K562 (cell line): ENCODE measurements around the gene RARRES2. TPM values are rescaled to one million over a fixed set of nuclear protein-coding genes. Genes with fewer than 3 reads are reported as not detected.
A peak's percentile ranks its signal among the peaks of the same experiment; 100 is the strongest.

Experiments
- BCL6 ChIP-seq: fragments of 250-450 bp; sonication (Bioruptor Pico); IDR thresholded peaks from 2 replicates; pipeline ENCODE4 v1.4.0; 2020
- CHAMP1 ChIP-seq: fragments of 450-650 bp; IDR thresholded peaks from 2 replicates; pipeline ENCODE4 v1.6.1; 2016; ENCODE audit warnings: mild to moderate bottlenecking
- ELF2 ChIP-seq: fragments of 250-450 bp; sonication (Bioruptor Pico); IDR thresholded peaks from 2 replicates; pipeline ENCODE4 v1.5.0; 2021; ENCODE audit warnings: mild to moderate bottlenecking
- ELF4 ChIP-seq: fragments of 450-650 bp; formaldehyde crosslinking; IDR thresholded peaks from 2 replicates; pipeline ENCODE4 v1.4.0; 2022; ENCODE audit warnings: missing genetic modification characterization
- GTF2F1 ChIP-seq: IDR thresholded peaks from 2 replicates; pipeline ENCODE4 v1.6.1; 2011; ENCODE audit warnings: low read depth, low read length, improper control_type of control experiment
- HDAC3 ChIP-seq: fragments of 450-650 bp; IDR thresholded peaks from 2 replicates; pipeline ENCODE4 v1.6.1; 2018; ENCODE audit warnings: borderline replicate concordance, mild to moderate bottlenecking, moderate library complexity; ENCODE audit not compliant: partially characterized antibody
- MAFF ChIP-seq: IDR thresholded peaks from 2 replicates; pipeline ENCODE4 v1.6.1; 2012; ENCODE audit warnings: low read length, improper control_type of control experiment
- OTX1 ChIP-seq: fragments of 450-650 bp; formaldehyde crosslinking; IDR thresholded peaks from 2 replicates; pipeline ENCODE4 v1.4.0; 2022; ENCODE audit warnings: mild to moderate bottlenecking
- RFX1 ChIP-seq: fragments of 450-650 bp; IDR thresholded peaks from 2 replicates; pipeline ENCODE4 v1.6.1; 2016; ENCODE audit warnings: mild to moderate bottlenecking, moderate library complexity
- SAP30 ChIP-seq: fragments of 200-600 bp; sonication (generic); IDR thresholded peaks from 2 replicates; pipeline ENCODE4 v1.6.1; 2012; ENCODE audit warnings: borderline replicate concordance, low read depth, mild to moderate bottlenecking, moderate library complexity, low read length, control low read depth, inconsistent platforms; ENCODE audit not compliant: insufficient read depth, poor library complexity, severe bottlenecking
- SMAD3 ChIP-seq: fragments of 450-650 bp; formaldehyde crosslinking; conservative IDR thresholded peaks from 2 replicates; pipeline ENCODE4 v1.4.0; 2020; ENCODE audit warnings: mild to moderate bottlenecking
- SRSF1 ChIP-seq: fragments of 200-400 bp; formaldehyde crosslinking; IDR thresholded peaks from 2 replicates; pipeline ENCODE4 v1.6.1; 2017; ENCODE audit warnings: mild to moderate bottlenecking, low read depth, low read length, moderate library complexity
- TRIM24 ChIP-seq, 2 experiments: fragments of 450-650 bp; IDR thresholded peaks; 2 replicates each; pipeline ENCODE4 v1.6.1; 2016
- YBX1 ChIP-seq: fragments of 450-650 bp; IDR thresholded peaks from 2 replicates; pipeline ENCODE4 v1.7.1; 2016; ENCODE audit warnings: mild to moderate bottlenecking
- ZKSCAN1 ChIP-seq: fragments of 150-350 bp; IDR thresholded peaks from 2 replicates; pipeline ENCODE4 v1.6.1; 2016; ENCODE audit warnings: low read depth, low read length
- ZNF444 ChIP-seq: fragments of 250-450 bp; sonication (Bioruptor Pico); IDR thresholded peaks from 2 replicates; pipeline ENCODE4 v1.4.0; 2020; ENCODE audit warnings: mild to moderate bottlenecking, moderate library complexity
- ZNF644 ChIP-seq: fragments of 200-800 bp; sonication (Bioruptor generic); IDR thresholded peaks from 2 replicates; pipeline ENCODE4 v1.6.1; 2016; ENCODE audit warnings: low read depth, missing genetic modification characterization, missing compliant biosample characterization
- ZNF695 ChIP-seq: fragments of 450-650 bp; formaldehyde crosslinking; IDR thresholded peaks from 2 replicates; pipeline ENCODE4 v1.4.0; 2020; ENCODE audit warnings: mild to moderate bottlenecking, moderate library complexity
- polyA plus RNA-seq, 8 experiments: library from polyadenylated mRNA; depleted of rRNA in 4 of 8; stranded (reverse) in 5 of 8; unstranded in 3 of 8; fragments of >200 nt; fragmentation: Nextera tagmentation in 2 of 8; fragmentation: Illumina TruSeq in 1 of 8; extraction: Ambion mirVana in 2 of 8; extraction: Trizol in 1 of 8; gene quantifications; 2 replicates each; pipeline versions ENCODE4 v1.2.1 to v1.2.3, GENCODE V29; 2011 to 2014; ENCODE audit warnings: inconsistent platforms in 1 of 8, missing spikeins in 1 of 8
- total RNA-seq, 7 experiments: library from RNA; depleted of rRNA in 6 of 7; stranded (reverse); fragments of >200 nt in 6 of 7; fragmentation: Illumina TruSeq in 2 of 7; extraction: Trizol in 2 of 7; gene quantifications; 2 replicates each; pipeline versions ENCODE4 v1.2.1 to v1.2.3, GENCODE V29; 2011 to 2021; ENCODE audit warnings: low replicate concordance in 1 of 7
- TF ChIP-seq, protein P1 (sequence below): fragments of 250-450 bp; sonication (Bioruptor Pico); IDR thresholded peaks from 2 replicates; pipeline ENCODE4 v1.8.0; 2022; ENCODE audit warnings: moderate library complexity, mild to moderate bottlenecking, inconsistent platforms
- TF ChIP-seq, protein P2 (sequence below): fragments of 250-450 bp; sonication (Bioruptor Pico); IDR thresholded peaks from 2 replicates; pipeline ENCODE4 v1.4.0; 2020; ENCODE audit warnings: mild to moderate bottlenecking, moderate library complexity
- TF ChIP-seq, protein P3 (sequence below): fragments of 250-450 bp; sonication (Bioruptor Pico); IDR thresholded peaks from 2 replicates; pipeline ENCODE4 v1.8.0; 2021; ENCODE audit warnings: mild to moderate bottlenecking, moderate library complexity

RARRES2 gene
- total and polyA plus RNA-seq, 9 of the 15 experiments (the other 6 are each of a cell fraction or from before 2014, with no cell fraction given), result 0.11 to 1.7 (median 0.23) TPM; not detected in 6

DNA sequence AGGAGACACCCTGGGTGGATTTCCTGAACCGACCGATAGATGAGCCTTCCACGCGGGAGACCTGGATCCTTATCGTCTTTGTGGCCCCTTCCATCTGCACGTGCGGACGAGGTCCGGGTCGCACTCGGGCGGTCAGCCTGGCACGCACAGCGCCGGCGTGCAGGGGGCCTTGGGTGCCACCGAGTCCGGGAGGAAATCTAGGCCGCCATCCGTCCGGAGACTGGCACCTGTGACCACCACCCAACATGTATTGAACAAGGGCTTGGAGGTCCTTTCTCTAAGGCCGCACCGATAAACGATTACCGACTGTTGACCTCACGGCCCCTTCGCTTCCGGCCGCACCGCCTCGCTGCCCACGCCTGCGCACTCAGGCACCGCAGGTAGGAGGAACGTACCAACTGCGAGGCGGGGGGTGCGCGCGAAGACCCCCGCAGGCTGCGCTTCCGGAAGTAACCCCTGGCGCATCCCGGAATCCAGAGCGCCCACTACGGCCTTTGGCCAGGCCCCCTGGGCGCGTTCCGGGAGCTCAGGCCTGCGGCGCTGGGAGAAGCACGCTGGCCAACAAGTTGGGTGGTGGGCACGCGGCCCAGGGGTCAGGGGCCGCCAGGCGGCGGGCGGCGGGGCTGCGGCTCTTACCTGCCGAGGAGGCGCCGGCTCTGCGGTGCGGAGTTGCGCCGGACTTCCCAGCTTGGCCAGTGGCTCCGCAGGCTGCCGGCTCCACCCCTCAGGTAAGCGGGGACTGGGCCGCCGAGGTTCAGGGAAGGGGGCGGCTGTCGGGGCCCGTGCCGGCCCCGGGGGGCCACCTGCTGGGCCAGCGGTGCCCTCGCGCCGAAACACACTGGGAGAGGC is 18.4 kb downstream of the RARRES2 start, which contains the start of the genes ACTR3C and LRRC61 (continued):
- TF ChIP-seq SRSF1, result no peak
- TF ChIP-seq, protein P1, sequence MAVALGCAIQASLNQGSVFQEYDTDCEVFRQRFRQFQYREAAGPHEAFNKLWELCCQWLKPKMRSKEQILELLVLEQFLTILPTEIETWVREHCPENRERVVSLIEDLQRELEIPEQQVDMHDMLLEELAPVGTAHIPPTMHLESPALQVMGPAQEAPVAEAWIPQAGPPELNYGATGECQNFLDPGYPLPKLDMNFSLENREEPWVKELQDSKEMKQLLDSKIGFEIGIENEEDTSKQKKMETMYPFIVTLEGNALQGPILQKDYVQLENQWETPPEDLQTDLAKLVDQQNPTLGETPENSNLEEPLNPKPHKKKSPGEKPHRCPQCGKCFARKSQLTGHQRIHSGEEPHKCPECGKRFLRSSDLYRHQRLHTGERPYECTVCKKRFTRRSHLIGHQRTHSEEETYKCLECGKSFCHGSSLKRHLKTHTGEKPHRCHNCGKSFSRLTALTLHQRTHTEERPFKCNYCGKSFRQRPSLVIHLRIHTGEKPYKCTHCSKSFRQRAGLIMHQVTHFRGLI (CRISPR knock-in tag), result peak; percentile 87; the same call in 1 of the 2 replicates
- TF ChIP-seq, protein P2, sequence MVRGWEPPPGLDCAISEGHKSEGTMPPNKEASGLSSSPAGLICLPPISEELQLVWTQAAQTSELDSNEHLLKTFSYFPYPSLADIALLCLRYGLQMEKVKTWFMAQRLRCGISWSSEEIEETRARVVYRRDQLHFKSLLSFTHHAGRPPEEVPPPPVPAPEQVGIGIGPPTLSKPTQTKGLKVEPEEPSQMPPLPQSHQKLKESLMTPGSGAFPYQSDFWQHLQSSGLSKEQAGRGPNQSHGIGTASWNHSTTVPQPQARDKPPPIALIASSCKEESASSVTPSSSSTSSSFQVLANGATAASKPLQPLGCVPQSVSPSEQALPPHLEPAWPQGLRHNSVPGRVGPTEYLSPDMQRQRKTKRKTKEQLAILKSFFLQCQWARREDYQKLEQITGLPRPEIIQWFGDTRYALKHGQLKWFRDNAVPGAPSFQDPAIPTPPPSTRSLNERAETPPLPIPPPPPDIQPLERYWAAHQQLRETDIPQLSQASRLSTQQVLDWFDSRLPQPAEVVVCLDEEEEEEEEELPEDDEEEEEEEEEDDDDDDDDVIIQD (CRISPR knock-in tag), result peak; percentile 83; the same call in 1 of the 2 replicates
- TF ChIP-seq CHAMP1, result no peak; the same call in 1 of the 2 replicates
- TF ChIP-seq OTX1 (CRISPR knock-in tag), result peak; percentile 93
- TF ChIP-seq GTF2F1, result no peak
- peak; percentile 64; the same call in 1 of the 2 replicates for TF ChIP-seq ZNF444 (CRISPR knock-in tag)
- peak; percentile 77 for TF ChIP-seq SAP30
- TF ChIP-seq ZNF695 (CRISPR knock-in tag), result peak; percentile 66; the same call in 1 of the 2 replicates
- no peak for TF ChIP-seq HDAC3
- no peak for TF ChIP-seq ZKSCAN1
- peak; percentile 63; the same call in 1 of the 2 replicates for TF ChIP-seq BCL6 (CRISPR knock-in tag)
- peak in 1 of 2 experiments; percentile 26; a peak in 1 of 4 replicates for TF ChIP-seq TRIM24 (IDR thresholded peaks at IDR 0.05)
- TF ChIP-seq SMAD3 (CRISPR knock-in tag), result 0 out of 2 replicates have a peak, but pooled peaks have one; percentile 54
- TF ChIP-seq ZNF644 (tag), result no peak; the same call in 1 of the 2 replicates
- TF ChIP-seq ELF4 (CRISPR knock-in tag), result peak; percentile 70; the same call in 1 of the 2 replicates
- TF ChIP-seq, protein P3, sequence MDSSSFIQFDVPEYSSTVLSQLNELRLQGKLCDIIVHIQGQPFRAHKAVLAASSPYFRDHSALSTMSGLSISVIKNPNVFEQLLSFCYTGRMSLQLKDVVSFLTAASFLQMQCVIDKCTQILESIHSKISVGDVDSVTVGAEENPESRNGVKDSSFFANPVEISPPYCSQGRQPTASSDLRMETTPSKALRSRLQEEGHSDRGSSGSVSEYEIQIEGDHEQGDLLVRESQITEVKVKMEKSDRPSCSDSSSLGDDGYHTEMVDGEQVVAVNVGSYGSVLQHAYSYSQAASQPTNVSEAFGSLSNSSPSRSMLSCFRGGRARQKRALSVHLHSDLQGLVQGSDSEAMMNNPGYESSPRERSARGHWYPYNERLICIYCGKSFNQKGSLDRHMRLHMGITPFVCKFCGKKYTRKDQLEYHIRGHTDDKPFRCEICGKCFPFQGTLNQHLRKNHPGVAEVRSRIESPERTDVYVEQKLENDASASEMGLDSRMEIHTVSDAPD (CRISPR knock-in tag), result peak; percentile 36; the same call in 1 of the 2 replicates
- TF ChIP-seq RFX1, result no peak
- TF ChIP-seq MAFF, result no peak
- no peak; the same call in 1 of the 2 replicates for TF ChIP-seq ELF2 (CRISPR knock-in tag)
- no peak for TF ChIP-seq YBX1
